H1 (cell line): ENCODE measurements around the gene EWSR1. TPM values are rescaled to one million over a fixed set of nuclear protein-coding genes. Genes with fewer than 3 reads are reported as not detected.

Experiments
- CTCF ChIA-PET: fragments of 300-600 bp; sonication (Branson Sonifier 250); formaldehyde crosslinking; loops from one replicate; lab custom pipeline; 2021; ENCODE audit not compliant: partially characterized antibody; lab: Charles Lee
- POLR2A ChIA-PET: fragments of 300-600 bp; sonication (Branson Sonifier 250); formaldehyde crosslinking; loops from one replicate; lab custom pipeline; 2021; ENCODE audit warnings: inconsistent platforms; ENCODE audit not compliant: partially characterized antibody; lab: Charles Lee
- DNase-seq, 2 experiments: peaks; one replicate each; pipeline versions ENCODE4 v3.0.0 to v3.0.0-alpha.2; 2010 to 2022; ENCODE audit warnings: low spot score in 2 of 2, low read depth in 1 of 2, mixed read lengths in 1 of 2
- FAIRE-seq: peaks from 2 replicates; lab custom pipeline; 2011; peaks lifted over from hg19 to GRCh38; lab: Jason Lieb, UNC
- H2AFZ ChIP-seq: 2 replicates; pipeline ENCODE4 v1.8.1; 2012; ENCODE audit warnings: low read length, inconsistent platforms
- H2AK5ac ChIP-seq: 2 replicates; pipeline ENCODE4 v1.6.1; 2013; ENCODE audit warnings: low read depth, low read length
- H2BK120ac ChIP-seq: replicated peaks from 2 replicates; pipeline ENCODE3; 2013; ENCODE audit warnings: low read depth, low read length, inconsistent platforms
- H2BK12ac ChIP-seq: 2 replicates; pipeline ENCODE4 v1.6.1; 2013; ENCODE audit warnings: low read depth, low read length
- H2BK15ac ChIP-seq: 2 replicates; pipeline ENCODE4 v1.6.1; 2013; ENCODE audit warnings: low read length
- H2BK20ac ChIP-seq: 2 replicates; pipeline ENCODE4 v1.6.1; 2013; ENCODE audit warnings: low read length
- H2BK5ac ChIP-seq: 2 replicates; pipeline ENCODE4 v1.6.1; 2013; ENCODE audit warnings: low read depth, low read length
- H3K14ac ChIP-seq: 2 replicates; pipeline ENCODE4 v1.6.1; 2013; ENCODE audit warnings: inconsistent platforms; ENCODE audit not compliant: insufficient read length
- H3K18ac ChIP-seq: 2 replicates; pipeline ENCODE4 v1.6.1; 2013; ENCODE audit warnings: low read length; ENCODE audit errors: extremely low read depth
- H3K23ac ChIP-seq: 2 replicates; pipeline ENCODE4 v1.6.1; 2013; ENCODE audit warnings: inconsistent platforms; ENCODE audit not compliant: insufficient read length
- H3K23me2 ChIP-seq: 2 replicates; pipeline ENCODE4 v1.6.1; 2013; ENCODE audit warnings: low read depth, low read length
- H3K27ac ChIP-seq: 2 replicates; pipeline ENCODE4 v1.6.1; 2011; ENCODE audit warnings: low read depth, low read length, inconsistent platforms
- H3K27me3 ChIP-seq, 4 experiments: replicated peaks in 1 of 4; 1 replicate in 1 of 4; 2 replicates in 3 of 4; pipeline versions ENCODE4 v1.6.1 to v1.8.1; 2011 to 2013; ENCODE audit warnings: low read length in 3 of 4, mild to moderate bottlenecking in 3 of 4, inconsistent platforms in 2 of 4, mixed read lengths in 2 of 4, moderate library complexity in 1 of 4; ENCODE audit not compliant: control insufficient read depth in 3 of 4, insufficient read depth in 3 of 4; ENCODE audit errors: extremely low read depth in 1 of 4
- H3K36me3 ChIP-seq, 4 experiments: 2 replicates each; pipeline versions ENCODE4 v1.6.1 to v1.8.1; 2011 to 2013; ENCODE audit warnings: mild to moderate bottlenecking in 4 of 4, low read length in 3 of 4, moderate library complexity in 2 of 4, control low read depth in 1 of 4, inconsistent platforms in 1 of 4; ENCODE audit not compliant: insufficient read depth in 4 of 4, control insufficient read depth in 2 of 4
- H3K4ac ChIP-seq: replicated peaks from 2 replicates; pipeline ENCODE3; 2013; ENCODE audit warnings: low read length, low read depth, mixed read lengths, inconsistent platforms; ENCODE audit not compliant: insufficient read length
- H3K4me1 ChIP-seq, 4 experiments: replicated peaks in 1 of 4; 1 replicate in 1 of 4; 2 replicates in 3 of 4; pipeline versions ENCODE4 v1.6.1 to v1.8.1; 2011 to 2013; ENCODE audit warnings: low read length in 3 of 4, inconsistent platforms in 2 of 4, mixed read lengths in 1 of 4; ENCODE audit not compliant: insufficient read depth in 4 of 4, control insufficient read depth in 3 of 4
- H3K4me2 ChIP-seq, 2 experiments: 2 replicates each; pipeline versions ENCODE4 v1.6.1 to v1.8.1; 2011 to 2013; ENCODE audit warnings: low read depth in 2 of 2, low read length in 2 of 2, control low read depth in 1 of 2, inconsistent platforms in 1 of 2, mild to moderate bottlenecking in 1 of 2; ENCODE audit not compliant: insufficient read depth in 1 of 2
- H3K4me3 ChIP-seq, 4 experiments: fragments of 200-600, 300-600 bp in 1 of 4; sonication (generic), shearing (Covaris generic), sonication (Bioruptor Twin) in 1 of 4; 2 replicates each; pipeline versions ENCODE4 v1.5.1 to v1.8.1; 2011 to 2016; ENCODE audit warnings: low read length in 4 of 4, low read depth in 3 of 4, control low read depth in 2 of 4, inconsistent platforms in 2 of 4, mild to moderate bottlenecking in 2 of 4, mixed read lengths in 1 of 4, moderate library complexity in 1 of 4; ENCODE audit not compliant: insufficient read depth in 2 of 4; ENCODE audit errors: extremely low read depth in 1 of 4
- H3K56ac ChIP-seq: replicated peaks from 2 replicates; pipeline ENCODE3; 2013; ENCODE audit warnings: low read depth, mild to moderate bottlenecking, mixed read lengths, low read length, inconsistent platforms; ENCODE audit not compliant: insufficient read length
- H3K79me1 ChIP-seq: 2 replicates; pipeline ENCODE4 v1.6.1; 2013; ENCODE audit warnings: low read depth, low read length, control low read depth
- H3K79me2 ChIP-seq, 2 experiments: 2 replicates each; pipeline versions ENCODE4 v1.6.1 to v1.8.1; 2012 to 2013; ENCODE audit warnings: low read length in 2 of 2, mild to moderate bottlenecking in 2 of 2, inconsistent platforms in 1 of 2; ENCODE audit not compliant: insufficient read depth in 2 of 2, control insufficient read depth in 1 of 2
- H3K9ac ChIP-seq, 4 experiments: replicated peaks in 1 of 4; 1 replicate in 1 of 4; 2 replicates in 3 of 4; pipeline versions ENCODE4 v1.6.1 to v1.8.1; 2011 to 2013; ENCODE audit warnings: low read depth in 3 of 4, low read length in 3 of 4, control low read depth in 2 of 4, mild to moderate bottlenecking in 2 of 4, moderate library complexity in 2 of 4, inconsistent platforms in 1 of 4; ENCODE audit errors: extremely low read depth in 1 of 4
- H3K9me3 ChIP-seq, 2 experiments: 2 replicates each; pipeline versions ENCODE4 v1.6.1 to v1.8.1; 2012 to 2013; ENCODE audit warnings: mild to moderate bottlenecking in 2 of 2, moderate library complexity in 2 of 2, control low read depth in 1 of 2, inconsistent platforms in 1 of 2, low read depth in 1 of 2, low read length in 1 of 2, mixed read lengths in 1 of 2; ENCODE audit not compliant: insufficient read depth in 2 of 2
- H4K20me1 ChIP-seq, 2 experiments: replicated peaks in 1 of 2; 2 replicates each; pipeline versions ENCODE3 to v1.8.1; 2011 to 2013; ENCODE audit warnings: inconsistent platforms in 2 of 2, low read length in 2 of 2, mild to moderate bottlenecking in 1 of 2; ENCODE audit not compliant: insufficient read depth in 2 of 2, control insufficient read depth in 1 of 2
- H4K5ac ChIP-seq: 2 replicates; pipeline ENCODE4 v1.6.1; 2013; ENCODE audit warnings: low read length, low read depth, mixed read lengths, inconsistent platforms; ENCODE audit not compliant: insufficient read length
- H4K8ac ChIP-seq: 2 replicates; pipeline ENCODE4 v1.8.0; 2013; ENCODE audit warnings: mild to moderate bottlenecking, moderate library complexity, low read length, inconsistent platforms; ENCODE audit not compliant: insufficient read depth; ENCODE audit errors: extremely low read depth
- H4K91ac ChIP-seq: replicated peaks from 2 replicates; pipeline ENCODE3; 2013; ENCODE audit warnings: low read length, mixed read lengths, inconsistent platforms; ENCODE audit not compliant: insufficient read length
- ASH2L ChIP-seq: fragments of 200-600, 300-600 bp; sonication (generic); IDR thresholded peaks from one replicate; pipeline ENCODE4 v1.7.1; 2017; ENCODE audit warnings: low read length
- CTCF ChIP-seq, 3 experiments: IDR thresholded peaks; 1 replicate in 2 of 3; 2 replicates in 1 of 3; pipeline versions ENCODE4 v1.5.1 to v1.6.1; 2011; ENCODE audit warnings: low read length in 3 of 3, mild to moderate bottlenecking in 3 of 3, inconsistent platforms in 2 of 3, low read depth in 1 of 3, moderate library complexity in 1 of 3; ENCODE audit not compliant: insufficient read depth in 1 of 3; ENCODE audit errors: control extremely low read depth in 1 of 3
- GTF2F1 ChIP-seq: IDR thresholded peaks from 2 replicates; pipeline ENCODE4 v1.6.1; 2012; ENCODE audit warnings: low read depth, low read length, improper control_type of control experiment, borderline replicate concordance
- POLR2A ChIP-seq, 2 experiments: IDR thresholded peaks; 1 replicate in 1 of 2; 2 replicates in 1 of 2; pipeline ENCODE4 v1.6.1; 2011; ENCODE audit warnings: low read depth in 2 of 2, low read length in 2 of 2, mild to moderate bottlenecking in 2 of 2; ENCODE audit errors: control extremely low read depth in 1 of 2
- RAD21 ChIP-seq, 2 experiments: IDR thresholded peaks in 1 of 2; conservative IDR thresholded peaks in 1 of 2; 2 replicates each; pipeline ENCODE4 v1.6.1; 2011; ENCODE audit warnings: low read depth in 2 of 2, low read length in 2 of 2, improper control_type of control experiment in 1 of 2, inconsistent platforms in 1 of 2, mild to moderate bottlenecking in 1 of 2, moderate library complexity in 1 of 2
- RBBP5 ChIP-seq: IDR thresholded peaks from 2 replicates; pipeline ENCODE4 v1.7.1; 2012; ENCODE audit warnings: low read depth, mild to moderate bottlenecking, inconsistent platforms, low read length, moderate library complexity, borderline replicate concordance
- TCF12 ChIP-seq: IDR thresholded peaks from 2 replicates; pipeline ENCODE4 v1.6.1; 2011; ENCODE audit warnings: low read depth, mild to moderate bottlenecking, low read length
- YY1 ChIP-seq: IDR thresholded peaks from 2 replicates; pipeline ENCODE4 v1.6.1; 2011; ENCODE audit warnings: low read depth, mild to moderate bottlenecking, low read length
- WGBS, 2 experiments: shearing (Covaris generic) in 1 of 2; methylation state at CpG; one replicate each; pipeline versions ENCODE4 v1.1.6 to v1.1.7; 2013 to 2015; ENCODE audit warnings: low lambda C conversion rate in 2 of 2, mixed read lengths in 2 of 2, inconsistent platforms in 1 of 2, low coverage in 1 of 2, missing lambda C conversion rate in 1 of 2; ENCODE audit not compliant: insufficient replicate concordance in 2 of 2, insufficient coverage in 1 of 2, insufficient read length in 1 of 2; ENCODE audit errors: extremely low coverage in 1 of 2, missing lambda C conversion rate in 1 of 2; 5-methylcytosine and 5-hydroxymethylcytosine counted together
- polyA plus RNA-seq, 7 experiments: library from polyadenylated mRNA; depleted of rRNA in 3 of 7; stranded (reverse) in 5 of 7; unstranded in 2 of 7; fragments of >200 nt in 5 of 7; fragments of 200-250 nt in 2 of 7; gene quantifications; 1 replicate in 5 of 7; 2 replicates in 1 of 7; 4 replicates in 1 of 7; pipeline versions ENCODE4 v1.2.1 to v1.2.3, GENCODE V29; 2011 to 2013; ENCODE audit warnings: missing spikeins in 2 of 7, mixed read lengths in 2 of 7
- total RNA-seq: library from RNA; stranded (reverse); fragmentation: NEBNext Ultra II Directional; extraction: Animal tissue kit (Norgen Biotek cat#: 25700); gene quantifications from 2 replicates; pipeline ENCODE4 v1.2.1, GENCODE V29; 2021

Gene EWSR1
- total and polyA plus RNA-seq, 2 of the 8 experiments (the other 6 are each of a cell fraction or from before 2014, with no cell fraction given) = 387 to 930 TPM

GRCh38 chr22:29219881-29220670, 48.0 kb upstream of the EWSR1 start:
- Histone ChIP-seq H3K27ac (0 out of 2 replicates have a peak overlapping the region, but pooled peaks have one; percentile 11), H3K79me2 (no peaks in the 10 kb centered on the region), H3K23me2 (no peaks in the 10 kb centered on the region; the same call in 1 of the 2 replicates), H4K8ac (0 out of 2 replicates have a peak overlapping the region, but pooled peaks have one; percentile 35), H2BK20ac (no peak overlapping the region), H2BK15ac (peak overlapping the region; percentile 18; the same call in 1 of the 2 replicates), H3K4me3 (peak overlapping the region in 1 of 4 experiments; percentile 6; a peak in 1 of 8 replicates), H3K4me1 (peaks cover 0 to 11% (median 4%) of the 10 kb centered on the region in 4 experiments; a peak in 6 of 7 replicates), H2BK5ac (no peak overlapping the region), H3K79me1 (no peaks in the 10 kb centered on the region), H4K91ac (peak overlapping the region; percentile 55), H3K36me3 (no peaks in the 10 kb centered on the region), H2AK5ac (no peak overlapping the region; the same call in 1 of the 2 replicates), H3K9me3 (no peaks in the 10 kb centered on the region), H3K4me2 (peak overlapping the region in 1 of 2 experiments; percentile 22; a peak in 2 of 4 replicates), H3K27me3 (no peaks in the 10 kb centered on the region), H3K14ac (no peak overlapping the region), H2AFZ (no peak overlapping the region), H3K56ac (no peak overlapping the region), H4K5ac (peak overlapping the region; percentile 34), H3K4ac (peak overlapping the region; percentile 65), H3K18ac (peak overlapping the region; percentile 38), H3K9ac (no peak overlapping the region), H3K23ac (no peak overlapping the region), H2BK12ac (no peak overlapping the region), H4K20me1 (peaks cover 0 to 1% of the 10 kb centered on the region in 2 experiments), H2BK120ac (no peak overlapping the region)
- ChIA-PET POLR2A (interaction anchor here (0.6 to 1.7 kb wide), 9 partner anchors 10 to 261 kb away, joined by 3 to 6 read pairs (median 4); partner anchors contain the start of genes EMID1, EWSR1 and GAS2L1), CTCF (interaction anchor here (0.8 to 6.5 kb wide), 7 partner anchors 11 to 63 kb away, joined by 3 to 54 read pairs (median 6); partner anchors contain the start of gene EMID1)
- 75% methylated on average over 14 of the region's 14 CpGs; no CpG with 5 or more reads in 1 of the 2 experiments for WGBS, 2 experiments
- DNase-seq (no peak), FAIRE-seq (peak; percentile 50)
- TF ChIP-seq RBBP5 (no peak), TCF12 (no peak), RAD21 (IDR thresholded peaks at IDR 0.05 in 1 of 2, conservative IDR thresholded peaks at IDR 0.05 in 1 of 2; ENCODE audit: low read depth in 2 of 2, low read length in 2 of 2) (peak in 1 of 2 experiments; percentile 10; a peak in 1 of 4 replicates), YY1 (peak; percentile 17; the same call in 1 of the 2 replicates), ASH2L (no peak), POLR2A (IDR thresholded peaks at IDR 0.05; ENCODE audit: control extremely low read depth in 1 of 2, low read depth in 2 of 2, low read length in 2 of 2) (no peak), CTCF (IDR thresholded peaks at IDR 0.05; ENCODE audit: control extremely low read depth in 1 of 3, insufficient read depth in 1 of 3, low read depth in 1 of 3, low read length in 3 of 3) (peak in 1 of 3 experiments; percentile 12; a peak in 1 of 4 replicates), GTF2F1 (no peak)
